Activated T-cell treated with anti-CD3 and anti-CD28 coated beads, Interleukin-2, amount 50 U/mL, for 24 hours (primary cell): Measurements from ENCODE around the gene SEC11A.

ENCODE experiments used
- DNase-seq: peaks from one replicate; pipeline ENCODE4 v3.0.0-alpha.2; 2020
- H3K27ac Mint-ChIP-seq: 2 replicates; pipeline ENCODE4 v1.8.0; 2020; ENCODE audit warnings: mild to moderate bottlenecking, mixed read lengths
- H3K27me3 Mint-ChIP-seq: 2 replicates; pipeline ENCODE4 v1.8.0; 2020; ENCODE audit warnings: mixed read lengths
- H3K36me3 Mint-ChIP-seq: 2 replicates; pipeline ENCODE4 v1.8.0; 2020; ENCODE audit warnings: low read depth, mixed read lengths
- H3K4me1 Mint-ChIP-seq: 2 replicates; pipeline ENCODE4 v1.8.0; 2020; ENCODE audit warnings: low read depth, mixed read lengths
- H3K4me3 Mint-ChIP-seq: 2 replicates; pipeline ENCODE4 v1.8.0; 2020; ENCODE audit warnings: mild to moderate bottlenecking, moderate library complexity, mixed read lengths
- H3K9me3 Mint-ChIP-seq: 2 replicates; pipeline ENCODE4 v1.8.0; 2020; ENCODE audit warnings: mixed read lengths

The SEC11A gene

GRCh38 chr15:84671211-84671610 is 44.7 kb downstream of the SEC11A start:
- no peak for DNase-seq
- H3K27me3 Mint-ChIP-seq: no peaks in the 10 kb centered on the region
- H3K9me3 Mint-ChIP-seq: no peaks in the 10 kb centered on the region
- no peak overlapping the region for H3K4me3 Mint-ChIP-seq
- peaks cover 77% of the 10 kb centered on the region for H3K36me3 Mint-ChIP-seq
- peak overlapping the region; percentile 63 for H3K27ac Mint-ChIP-seq
- H3K4me1 Mint-ChIP-seq: peaks cover 47% of the 10 kb centered on the region

- H3K27ac Mint-ChIP-seq: peak overlapping the region; percentile 90
- peaks cover 55% of the 10 kb centered on the region for H3K4me1 Mint-ChIP-seq
- H3K4me3 Mint-ChIP-seq: no peak overlapping the region
- peak; percentile 58 for DNase-seq
- H3K36me3 Mint-ChIP-seq: peaks cover 79% of the 10 kb centered on the region
- H3K27me3 Mint-ChIP-seq: no peaks in the 10 kb centered on the region
- H3K9me3 Mint-ChIP-seq: no peaks in the 10 kb centered on the region
Measured at GRCh38 chr15:84669726-84670125, 46.2 kb downstream of the SEC11A start.

GRCh38 chr15:84668221-84668982 is 47.5 kb downstream of the SEC11A start:
- DNase-seq: no peak
- Mint-ChIP-seq H3K9me3 (no peaks in the 10 kb centered on the region), H3K27ac (peak overlapping the region; percentile 90), H3K36me3 (peaks cover 79% of the 10 kb centered on the region), H3K4me3 (no peak overlapping the region), H3K4me1 (peaks cover 55% of the 10 kb centered on the region), H3K27me3 (no peaks in the 10 kb centered on the region)

GRCh38 chr15:84666373-84666772 is 49.6 kb downstream of the SEC11A start:
- peak overlapping the region; percentile 76 for H3K27ac Mint-ChIP-seq
- H3K36me3 Mint-ChIP-seq: peaks cover 78% of the 10 kb centered on the region
- no peak overlapping the region for H3K4me3 Mint-ChIP-seq
- DNase-seq: no peak
- H3K9me3 Mint-ChIP-seq: no peaks in the 10 kb centered on the region
- peaks cover 48% of the 10 kb centered on the region for H3K4me1 Mint-ChIP-seq
- H3K27me3 Mint-ChIP-seq: no peaks in the 10 kb centered on the region

GRCh38 chr15:84661001-84661400 is 54.9 kb downstream of the SEC11A start:
- no peak for DNase-seq
- peaks cover 35% of the 10 kb centered on the region for H3K36me3 Mint-ChIP-seq
- no peaks in the 10 kb centered on the region for H3K9me3 Mint-ChIP-seq
- H3K27me3 Mint-ChIP-seq: no peaks in the 10 kb centered on the region
- peaks cover 31% of the 10 kb centered on the region for H3K4me1 Mint-ChIP-seq
- H3K4me3 Mint-ChIP-seq: no peak overlapping the region
- H3K27ac Mint-ChIP-seq: no peak overlapping the region

- no peaks in the 10 kb centered on the region for H3K27me3 Mint-ChIP-seq
- H3K9me3 Mint-ChIP-seq: no peaks in the 10 kb centered on the region
- peak overlapping the region; percentile 42 for H3K27ac Mint-ChIP-seq
- H3K4me3 Mint-ChIP-seq: no peak overlapping the region
- H3K36me3 Mint-ChIP-seq: peaks cover 28% of the 10 kb centered on the region
- DNase-seq: no peak
- H3K4me1 Mint-ChIP-seq: peaks cover 28% of the 10 kb centered on the region
Measured at GRCh38 chr15:84659904-84660781, 55.8 kb downstream of the SEC11A start.

GRCh38 chr15:84658788-84659411 is 57.0 kb downstream of the SEC11A start:
- Mint-ChIP-seq H3K27ac (peak overlapping the region; percentile 88), H3K27me3 (no peaks in the 10 kb centered on the region), H3K9me3 (no peaks in the 10 kb centered on the region), H3K36me3 (peaks cover 18% of the 10 kb centered on the region), H3K4me3 (peak overlapping the region; percentile 75), H3K4me1 (peaks cover 33% of the 10 kb centered on the region)
- DNase-seq: peak; percentile 39

- Mint-ChIP-seq H3K27ac (peak within 1 kb of the TSS; percentile 88), H3K36me3 (peaks cover 23% of the 10 kb centered on the region), H3K27me3 (no peaks in the 10 kb centered on the region), H3K9me3 (no peaks in the 10 kb centered on the region), H3K4me3 (peak within 1 kb of the TSS; percentile 75), H3K4me1 (peaks cover 39% of the 10 kb centered on the region)
- peak; percentile 91 for DNase-seq
Measured at GRCh38 chr15:84658080-84658787, 57.7 kb downstream of the SEC11A start, which contains the start of gene NMB. Gene NMB (minus strand): TSS chr15:84658199. CDS start chr15:84658152, 47 bp downstream.

- DNase-seq: no peak
- Mint-ChIP-seq H3K9me3 (no peaks in the 10 kb centered on the region), H3K36me3 (peaks cover 23% of the 10 kb centered on the region), H3K27ac (peak overlapping the region; percentile 57), H3K4me1 (peaks cover 44% of the 10 kb centered on the region), H3K27me3 (no peaks in the 10 kb centered on the region), H3K4me3 (peak overlapping the region; percentile 68)
Measured at GRCh38 chr15:84657748-84658079, 58.2 kb downstream of the SEC11A start.

GRCh38 chr15:84656972-84657371 is 59.0 kb downstream of the SEC11A start:
- Mint-ChIP-seq H3K4me3 (peak overlapping the region; percentile 68), H3K4me1 (peaks cover 52% of the 10 kb centered on the region), H3K27ac (no peak overlapping the region), H3K9me3 (no peaks in the 10 kb centered on the region), H3K36me3 (peaks cover 27% of the 10 kb centered on the region), H3K27me3 (no peaks in the 10 kb centered on the region)
- DNase-seq: no peak

GRCh38 chr15:84654689-84655453 is 61.1 kb downstream of the SEC11A start:
- Mint-ChIP-seq H3K27ac (peak overlapping the region; percentile 99), H3K36me3 (peaks cover 39% of the 10 kb centered on the region)

GRCh38 chr15:84653910-84654688 is 61.8 kb downstream of the SEC11A start, which contains the start of gene WDR73:
Gene WDR73 (minus strand): TSS chr15:84654283. CDS start chr15:84654274, 9 bp downstream.
- Mint-ChIP-seq H3K4me1 (peaks cover 48% of the 10 kb centered on the region), H3K4me3 (peak within 1 kb of the TSS; percentile 99), H3K36me3 (peaks cover 45% of the 10 kb centered on the region), H3K27me3 (no peaks in the 10 kb centered on the region), H3K9me3 (no peaks in the 10 kb centered on the region), H3K27ac (peak within 1 kb of the TSS; percentile 99)
- DNase-seq: peak; percentile 99

More at GRCh38 chr15:84654689-84655453, 61.1 kb downstream of the SEC11A start:
- H3K27me3 Mint-ChIP-seq: no peaks in the 10 kb centered on the region
- H3K4me1 Mint-ChIP-seq: peaks cover 55% of the 10 kb centered on the region
- no peaks in the 10 kb centered on the region for H3K9me3 Mint-ChIP-seq
- DNase-seq: peak; percentile 83
- peak overlapping the region; percentile 99 for H3K4me3 Mint-ChIP-seq

GRCh38 chr15:84653584-84653909 is 62.4 kb downstream of the SEC11A start:
- no peak for DNase-seq
- Mint-ChIP-seq H3K27me3 (no peaks in the 10 kb centered on the region), H3K9me3 (no peaks in the 10 kb centered on the region), H3K36me3 (peaks cover 50% of the 10 kb centered on the region), H3K4me1 (peaks cover 47% of the 10 kb centered on the region), H3K4me3 (peak overlapping the region; percentile 99), H3K27ac (peak overlapping the region; percentile 99)
